IMR-90 (cell line): ENCODE results near the gene WASHC4. TPM values are rescaled to one million over a fixed set of nuclear protein-coding genes. Genes with fewer than 3 reads are reported as not detected.

Experiments
- ATAC-seq: fragments of 200-7000 bp; cut with Tn5 transposase; 2 replicates; pipeline ENCODE4 v1.9.1; 2020; ENCODE audit warnings: low read depth, mild to moderate bottlenecking, moderate library complexity
- BruUV-seq: library from RNA; stranded (reverse); fragments of 400-500 nt; replicated peaks from 2 replicates; lab custom pipeline; 2021; lab: Mats Ljungman, UMichigan
- CTCF ChIA-PET: fragments of 300-600 bp; formaldehyde crosslinking; extraction: SDS; loops from one replicate; lab custom pipeline; 2021; ENCODE audit warnings: antibody characterized with exemption; lab: Yijun Ruan, JAX
- POLR2A ChIA-PET: fragments of 300-600 bp; sonication (Branson Sonifier 250); formaldehyde crosslinking; loops from one replicate; lab custom pipeline; 2022; ENCODE audit warnings: antibody characterized with exemption; ENCODE audit not compliant: unreplicated experiment; lab: Charles Lee
- DNase-seq: peaks from one replicate; pipeline ENCODE4 v3.0.0; 2013
- H2AFZ ChIP-seq: replicated peaks from 2 replicates; pipeline ENCODE3; 2013; ENCODE audit warnings: low read length, mild to moderate bottlenecking; ENCODE audit not compliant: poor library complexity
- H2AK5ac ChIP-seq: 2 replicates; pipeline ENCODE4 v1.6.1; 2013; ENCODE audit warnings: low read depth, low read length, inconsistent platforms
- H2AK9ac ChIP-seq: replicated peaks from 2 replicates; pipeline ENCODE3; 2013; ENCODE audit warnings: mild to moderate bottlenecking, low read depth, low read length, moderate library complexity; ENCODE audit not compliant: poor library complexity
- H2BK120ac ChIP-seq: 2 replicates; pipeline ENCODE4 v1.6.1; 2013; ENCODE audit warnings: low read depth, low read length, inconsistent platforms
- H2BK15ac ChIP-seq: 3 replicates; pipeline ENCODE4 v1.6.1; 2013; ENCODE audit warnings: low read depth, low read length, inconsistent platforms
- H2BK20ac ChIP-seq: 2 replicates; pipeline ENCODE4 v1.6.1; 2013; ENCODE audit warnings: low read depth, mild to moderate bottlenecking, inconsistent platforms, low read length, moderate library complexity
- H2BK5ac ChIP-seq: 2 replicates; pipeline ENCODE4 v1.6.1; 2013; ENCODE audit warnings: mild to moderate bottlenecking, low read depth, low read length, inconsistent platforms; ENCODE audit not compliant: poor library complexity, severe bottlenecking
- H3K14ac ChIP-seq: replicated peaks from 2 replicates; pipeline ENCODE4 v1.6.1; 2013; ENCODE audit warnings: low read depth, low read length, inconsistent platforms
- H3K18ac ChIP-seq: 2 replicates; pipeline ENCODE4 v1.6.1; 2013; ENCODE audit warnings: low read depth, low read length, control low read depth
- H3K23ac ChIP-seq: 2 replicates; pipeline ENCODE4 v1.6.1; 2013; ENCODE audit warnings: low read depth, low read length, inconsistent platforms
- H3K27ac ChIP-seq: 2 replicates; pipeline ENCODE4 v1.5.1; 2013; ENCODE audit warnings: mild to moderate bottlenecking, control low read depth, low read length; ENCODE audit not compliant: insufficient read depth
- H3K27me3 ChIP-seq: 2 replicates; pipeline ENCODE4 v1.6.1; 2013; ENCODE audit warnings: low read length; ENCODE audit not compliant: control insufficient read depth, insufficient read depth
- H3K36me3 ChIP-seq: 2 replicates; pipeline ENCODE4 v1.6.1; 2013; ENCODE audit warnings: low read length, mixed read lengths; ENCODE audit not compliant: control insufficient read depth, insufficient read depth
- H3K4ac ChIP-seq: 2 replicates; pipeline ENCODE4 v1.6.1; 2013; ENCODE audit warnings: low read depth, low read length, inconsistent platforms
- H3K4me1 ChIP-seq: 2 replicates; pipeline ENCODE4 v1.6.1; 2013; ENCODE audit warnings: low read length, mixed read lengths; ENCODE audit not compliant: control insufficient read depth, insufficient read depth
- H3K4me2 ChIP-seq: 2 replicates; pipeline ENCODE4 v1.6.1; 2013; ENCODE audit warnings: low read depth, mild to moderate bottlenecking, control low read depth, low read length, moderate library complexity
- H3K4me3 ChIP-seq: 2 replicates; pipeline ENCODE4 v1.5.1; 2013; ENCODE audit warnings: low read depth, mild to moderate bottlenecking, control low read depth, low read length, moderate library complexity; ENCODE audit not compliant: insufficient read depth
- H3K56ac ChIP-seq: 2 replicates; pipeline ENCODE4 v1.6.1; 2013; ENCODE audit warnings: low read length, inconsistent platforms; ENCODE audit not compliant: insufficient read depth; ENCODE audit errors: extremely low read depth
- H3K79me1 ChIP-seq, 2 experiments: 2 replicates each; pipeline ENCODE4 v1.6.1; 2013; ENCODE audit warnings: low read length in 2 of 2, inconsistent platforms in 1 of 2, low read depth in 1 of 2
- H3K9ac ChIP-seq: 2 replicates; pipeline ENCODE4 v1.6.1; 2013; ENCODE audit warnings: low read depth, low read length, control low read depth
- H3K9me1 ChIP-seq: 2 replicates; pipeline ENCODE4 v1.6.1; 2013; ENCODE audit warnings: low read length, inconsistent platforms; ENCODE audit not compliant: insufficient read depth
- H3K9me3 ChIP-seq: 2 replicates; pipeline ENCODE4 v1.6.1; 2013; ENCODE audit warnings: low read length; ENCODE audit not compliant: control insufficient read depth, insufficient read depth
- H4K20me1 ChIP-seq: 2 replicates; pipeline ENCODE4 v1.6.1; 2013; ENCODE audit warnings: low read length, inconsistent platforms; ENCODE audit not compliant: insufficient read depth
- H4K5ac ChIP-seq: 2 replicates; pipeline ENCODE4 v1.6.1; 2013; ENCODE audit warnings: mild to moderate bottlenecking, low read depth, low read length, control low read depth
- H4K8ac ChIP-seq, 2 experiments: 2 replicates each; pipeline ENCODE4 v1.6.1; 2013; ENCODE audit warnings: low read depth in 2 of 2, low read length in 2 of 2, control low read depth in 1 of 2, inconsistent platforms in 1 of 2
- H4K91ac ChIP-seq: 2 replicates; pipeline ENCODE4 v1.6.1; 2013; ENCODE audit warnings: low read depth, low read length, inconsistent platforms; ENCODE audit not compliant: insufficient read depth
- BHLHE40 ChIP-seq: fragments of 150-350 bp; IDR thresholded peaks from 2 replicates; pipeline ENCODE4 v1.6.1; 2016; ENCODE audit warnings: mild to moderate bottlenecking, low read depth, low read length
- CEBPB ChIP-seq: IDR thresholded peaks from 2 replicates; pipeline ENCODE4 v1.6.1; 2012; ENCODE audit warnings: low read depth, low read length, improper control_type of control experiment
- CHD1 ChIP-seq: IDR thresholded peaks from 2 replicates; pipeline ENCODE4 v1.6.1; 2012; ENCODE audit warnings: low read depth, low read length, improper control_type of control experiment
- ELK1 ChIP-seq: fragments of 150-350 bp; IDR thresholded peaks from 2 replicates; pipeline ENCODE4 v1.6.1; 2016; ENCODE audit warnings: low read depth, mild to moderate bottlenecking, low read length, moderate library complexity, borderline replicate concordance
- MAFK ChIP-seq: IDR thresholded peaks from 2 replicates; pipeline ENCODE4 v1.6.1; 2012; ENCODE audit warnings: low read depth, low read length, improper control_type of control experiment
- MAZ ChIP-seq: IDR thresholded peaks from 2 replicates; pipeline ENCODE4 v1.6.1; 2012; ENCODE audit warnings: low read depth, mild to moderate bottlenecking, low read length, improper control_type of control experiment, moderate library complexity, borderline replicate concordance
- MXI1 ChIP-seq: IDR thresholded peaks from 2 replicates; pipeline ENCODE4 v1.6.1; 2012; ENCODE audit warnings: low read depth, mild to moderate bottlenecking, low read length, moderate library complexity, borderline replicate concordance
- RAD21 ChIP-seq: IDR thresholded peaks from 2 replicates; pipeline ENCODE4 v1.6.1; 2012; ENCODE audit warnings: low read length, improper control_type of control experiment
- RFX5 ChIP-seq: IDR thresholded peaks from 2 replicates; pipeline ENCODE4 v1.8.0; 2012; ENCODE audit warnings: low read depth, mild to moderate bottlenecking, low read length, moderate library complexity
- SMC3 ChIP-seq: fragments of 150-350 bp; IDR thresholded peaks from 2 replicates; pipeline ENCODE4 v1.6.1; 2016; ENCODE audit warnings: low read depth, mild to moderate bottlenecking, antibody characterized with exemption, low read length, moderate library complexity
- USF2 ChIP-seq: fragments of 150-350 bp; IDR thresholded peaks from 2 replicates; pipeline ENCODE4 v1.6.1; 2017; ENCODE audit warnings: mild to moderate bottlenecking, antibody characterized with exemption, low read length, low read depth
- WGBS, 2 experiments: methylation state at CpG; one replicate each; pipeline versions ENCODE4 v1.1.5 to v1.1.7; 2013; ENCODE audit warnings: missing lambda C conversion rate in 2 of 2; ENCODE audit not compliant: insufficient read length in 1 of 2; ENCODE audit errors: extremely low coverage in 2 of 2; 5-methylcytosine and 5-hydroxymethylcytosine counted together
- dilution Hi-C: fragments of 300-500 bp; cut with HindIII; formaldehyde crosslinking; loops from one replicate; pipeline ENCODE4 v1.14.3; 2018; ENCODE audit warnings: low sequenced_read_pairs; ENCODE audit not compliant: unreplicated experiment
- in situ Hi-C: fragments of 300-500 bp; cut with MboI; formaldehyde crosslinking; loops from 3 replicates; pipeline ENCODE4 v1.14.3; 2019; ENCODE audit warnings: low sequenced_read_pairs, inconsistent platforms, mixed read lengths
- intact Hi-C: fragments of 100-400 bp; cut with micrococcal nuclease; formaldehyde crosslinking; loops from 2 replicates; pipeline ENCODE4 v1.10.0; 2022
- polyA plus RNA-seq, 3 experiments: library from polyadenylated mRNA; depleted of rRNA; stranded (reverse); fragments of >200 nt; gene quantifications; 2 replicates each; pipeline ENCODE4 v1.2.3, GENCODE V29; 2012; ENCODE audit warnings: low replicate concordance in 1 of 3
- total RNA-seq: library from RNA; depleted of rRNA; stranded (reverse); fragments of >200 nt; gene quantifications from 2 replicates; pipeline ENCODE4 v1.2.3, GENCODE V29; 2012

Gene WASHC4
- total and polyA plus RNA-seq, 2 of the 4 experiments (the other 2 are of a cell fraction) = 16.4 to 47.0 TPM

- H3K23ac ChIP-seq = no peak overlapping the region
- H3K4me3 ChIP-seq = no peak overlapping the region
- no peak overlapping the region for H4K91ac ChIP-seq
- H3K79me1 ChIP-seq = peaks cover 10 to 38% of the 10 kb centered on the region in 2 experiments
- H3K14ac ChIP-seq = no peak overlapping the region
- H3K9me1 ChIP-seq = peaks cover 10% of the 10 kb centered on the region
- H3K56ac ChIP-seq = no peak overlapping the region
- no peak overlapping the region for H4K5ac ChIP-seq
- peaks cover 71% of the 10 kb centered on the region for H3K36me3 ChIP-seq
- H2BK20ac ChIP-seq = no peak overlapping the region
- H2AK5ac ChIP-seq = no peak overlapping the region
- TF ChIP-seq SMC3 (no peak), ELK1 (no peak), MAZ (no peak), CEBPB (no peak), RAD21 (no peak), BHLHE40 (no peak), CHD1 (no peak), RFX5 (no peak), MAFK (no peak), USF2 (no peak), MXI1 (no peak)
- no peak overlapping the region for H2BK5ac ChIP-seq
- in situ Hi-C loops = no loop called here
- no peak overlapping the region for H2AFZ ChIP-seq
- no peak overlapping the region for H3K9ac ChIP-seq
- no peaks in the 10 kb centered on the region for H3K27me3 ChIP-seq
- H4K20me1 ChIP-seq = no peaks in the 10 kb centered on the region
- CTCF ChIA-PET = no interaction called here
- WGBS, 2 experiments = no CpG with 5 or more reads among the region's 1 CpG
- no peak overlapping the region for H3K18ac ChIP-seq
- no peak overlapping the region for H3K4me2 ChIP-seq
- dilution Hi-C loops = no loop called here
- intact Hi-C loops = no loop called here
- no peak overlapping the region for H4K8ac ChIP-seq
- DNase-seq (no peak), ATAC-seq (no peak)
- H2BK15ac ChIP-seq = no peak overlapping the region
- H3K27ac ChIP-seq = no peak overlapping the region
- BruUV-seq = no TSS peak
- no peak overlapping the region for H2BK120ac ChIP-seq
- no peak overlapping the region for H3K4ac ChIP-seq
- no peaks in the 10 kb centered on the region for H3K9me3 ChIP-seq
- H2AK9ac ChIP-seq = no peak overlapping the region
- no peaks in the 10 kb centered on the region for H3K4me1 ChIP-seq
- POLR2A ChIA-PET = no interaction called here
Measured at GRCh38 chr12:105192624-105193225, 85.2 kb downstream of the WASHC4 start.
